Myocyte (in vitro differentiated cells): Measurements from ENCODE around the gene HBS1L. TPM values are rescaled to one million over a fixed set of nuclear protein-coding genes. Genes with fewer than 3 reads are reported as not detected.
"Not testable (repeated sequence)": the region's sequence is repeated elsewhere in the genome, so short reads cannot be mapped to it uniquely, and the experiment has no call there.

Source experiments
- DNase-seq: peaks from one replicate; pipeline ENCODE4 v3.0.0-alpha.2; 2012; ENCODE audit warnings: low read depth
- total RNA-seq: library from RNA; depleted of rRNA; stranded (reverse); fragments of >200 nt; gene quantifications from 2 replicates; pipeline ENCODE4 v1.2.3, GENCODE V29; 2014

Gene HBS1L
- total RNA-seq, 1 donor from 2014 or later = 164 TPM

DNA sequence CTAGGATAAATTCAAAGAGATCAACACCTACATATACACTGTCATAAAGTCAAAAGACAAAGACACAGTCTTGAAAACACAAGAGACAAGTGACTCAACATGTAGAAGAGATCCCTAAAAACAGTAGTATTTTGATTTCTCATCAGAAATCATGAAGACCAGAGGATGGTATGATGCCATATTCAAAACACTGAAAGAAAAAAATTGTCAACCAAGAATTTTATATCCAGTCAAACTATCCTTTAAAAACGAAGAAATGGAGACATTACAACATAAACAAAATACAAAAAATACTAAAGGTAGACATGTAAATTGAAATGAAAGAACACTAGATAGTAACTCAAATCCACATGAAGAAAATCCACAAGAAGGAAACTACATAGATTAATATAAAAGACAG is 27.3 kb upstream of the HBS1L start:
- no peak for DNase-seq

DNA sequence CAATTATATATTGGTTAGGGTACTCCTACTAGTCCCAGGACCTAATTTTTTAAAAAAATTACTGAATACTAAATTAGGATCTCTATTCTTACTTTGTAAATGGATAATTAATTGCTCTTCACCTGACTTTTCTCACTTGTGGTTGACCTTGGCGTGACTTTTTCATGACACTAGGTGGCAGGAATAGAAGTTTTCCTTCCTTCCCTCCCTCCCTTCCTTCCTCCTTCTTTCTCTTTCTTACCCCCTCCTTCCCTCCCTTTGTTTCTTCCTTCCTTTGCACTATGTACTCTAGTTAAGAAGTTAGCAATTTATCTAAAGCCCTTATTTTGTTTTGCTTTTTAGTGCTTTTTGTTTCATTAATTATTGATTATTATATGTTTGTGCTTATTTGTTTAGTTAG is 20.4 kb upstream of the HBS1L start:
- no peak for DNase-seq

DNA sequence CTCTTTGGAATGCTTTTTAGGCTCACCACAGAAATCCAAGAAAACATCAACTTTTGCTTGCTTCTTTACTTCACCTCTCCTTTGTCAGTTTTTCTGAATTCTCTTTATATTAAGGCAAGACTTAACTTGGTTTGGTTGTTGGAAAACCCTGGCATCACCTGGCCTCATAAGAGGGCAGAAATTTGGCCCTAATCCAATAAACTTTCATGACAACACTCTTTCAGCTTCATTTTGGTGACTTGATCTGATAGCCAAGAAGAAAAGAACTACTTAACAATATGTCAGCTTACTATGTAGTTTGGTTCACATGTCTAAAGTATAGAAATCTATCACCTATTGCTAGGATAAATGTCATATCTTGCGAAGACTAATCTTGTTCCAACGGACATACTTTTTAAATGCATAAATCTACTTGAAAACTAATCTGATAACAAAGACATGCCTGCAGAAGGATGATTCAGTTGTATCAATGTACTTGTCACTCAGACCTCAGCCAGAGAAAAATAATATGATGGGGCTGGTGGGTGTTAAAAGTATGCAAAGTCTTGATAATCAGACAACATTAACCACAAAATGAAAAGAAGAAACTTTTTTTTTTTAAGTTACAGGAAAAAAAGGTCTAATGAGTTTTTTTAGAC is 19.3 kb upstream of the HBS1L start:
- DNase-seq = no peak

DNA sequence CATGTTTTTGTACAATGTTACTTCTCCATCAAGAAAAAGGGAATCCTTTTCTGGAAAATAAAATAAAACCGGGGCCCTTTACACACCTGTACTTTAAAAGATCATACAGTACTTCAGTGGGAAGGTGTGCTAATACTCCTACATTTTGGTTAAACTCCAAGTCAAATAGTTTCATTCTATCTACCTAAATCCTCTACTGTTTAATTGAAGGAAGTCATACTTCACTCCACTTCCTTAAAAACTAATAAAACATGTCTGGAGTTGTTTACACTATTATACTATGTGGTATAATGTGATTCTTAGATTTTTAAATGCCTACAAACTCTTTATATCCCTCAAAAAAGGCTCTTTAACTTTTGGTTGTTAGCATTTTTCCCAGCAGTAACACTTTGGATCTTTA is 18.6 kb upstream of the HBS1L start:
- no peak for DNase-seq

DNA sequence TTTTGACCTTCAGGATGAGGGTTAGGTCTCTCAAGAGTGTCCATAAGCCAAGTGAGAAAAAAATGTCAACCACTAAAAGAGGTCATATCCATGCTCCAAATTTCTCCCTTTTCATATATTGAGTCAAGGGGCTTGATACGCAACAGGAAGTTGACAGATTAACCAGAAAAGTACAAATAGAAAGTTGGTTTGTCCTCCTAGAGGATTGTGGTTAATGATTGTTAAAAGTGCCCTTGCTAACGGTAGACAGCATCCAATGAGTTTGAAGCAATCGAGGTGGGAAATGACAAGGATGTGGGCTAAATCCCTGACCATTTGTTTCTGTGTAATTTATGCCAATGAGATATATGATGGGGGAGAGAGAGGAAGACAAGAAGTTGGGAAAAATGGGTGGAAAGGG is 18.1 kb upstream of the HBS1L start:
- DNase-seq = no peak

DNA sequence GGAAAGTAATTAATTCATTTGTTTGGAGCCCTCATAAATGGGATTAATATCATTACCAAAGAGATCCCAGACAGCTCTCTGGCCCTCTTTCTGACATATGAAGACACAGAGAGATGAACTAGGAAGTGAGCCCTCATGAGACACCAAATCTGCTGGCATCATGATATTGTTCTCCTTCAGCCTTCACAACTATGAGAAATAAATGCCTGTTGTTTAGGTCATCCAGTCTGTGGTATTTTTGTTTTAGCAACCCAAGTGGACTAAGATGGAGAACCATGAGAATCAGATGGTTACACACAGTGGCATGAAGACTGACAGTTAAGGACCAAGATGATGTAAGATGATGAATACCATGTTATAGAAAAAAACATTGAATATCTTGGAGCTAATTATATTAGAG is 16.9 kb upstream of the HBS1L start:
- no peak for DNase-seq

DNA sequence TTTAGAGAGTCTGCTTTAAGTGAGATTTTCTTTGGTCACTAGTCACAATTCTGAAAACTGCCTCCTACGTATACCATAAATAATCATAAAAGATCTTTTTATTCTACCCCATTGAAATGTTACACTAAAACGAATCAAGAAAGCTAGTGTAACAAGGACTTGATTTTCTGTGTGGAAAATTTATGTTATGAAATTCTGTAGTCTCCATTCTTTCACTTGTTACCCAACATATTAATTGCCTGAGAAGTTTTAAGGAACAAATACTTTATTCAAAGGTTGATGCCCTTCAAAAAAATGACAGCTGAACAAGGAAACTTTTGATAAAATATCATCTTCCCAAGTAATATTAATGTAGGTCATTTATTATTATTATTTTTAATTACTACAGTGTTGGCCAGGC is 13.3 kb upstream of the HBS1L start:
- DNase-seq = no peak

DNA sequence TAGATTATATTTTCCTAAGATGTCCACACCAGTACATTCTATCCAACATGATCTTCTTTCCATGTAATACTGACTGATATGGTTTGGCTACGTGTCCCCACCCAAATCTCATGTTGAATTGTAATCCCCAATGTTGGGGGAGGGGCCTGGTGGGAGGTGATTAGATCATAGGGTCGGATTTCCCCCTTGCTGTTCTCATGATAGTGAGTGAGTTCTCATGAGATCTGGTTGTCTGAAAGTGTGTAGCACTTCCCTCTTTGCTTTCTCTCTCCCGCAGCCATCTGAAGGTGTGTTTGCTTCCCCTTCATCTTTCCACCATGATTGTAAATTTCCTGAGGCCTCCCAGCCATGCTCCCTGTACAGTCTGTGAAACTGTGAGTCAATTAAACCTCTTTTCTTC is 12.2 kb upstream of the HBS1L start:
- DNase-seq = no peak

DNA sequence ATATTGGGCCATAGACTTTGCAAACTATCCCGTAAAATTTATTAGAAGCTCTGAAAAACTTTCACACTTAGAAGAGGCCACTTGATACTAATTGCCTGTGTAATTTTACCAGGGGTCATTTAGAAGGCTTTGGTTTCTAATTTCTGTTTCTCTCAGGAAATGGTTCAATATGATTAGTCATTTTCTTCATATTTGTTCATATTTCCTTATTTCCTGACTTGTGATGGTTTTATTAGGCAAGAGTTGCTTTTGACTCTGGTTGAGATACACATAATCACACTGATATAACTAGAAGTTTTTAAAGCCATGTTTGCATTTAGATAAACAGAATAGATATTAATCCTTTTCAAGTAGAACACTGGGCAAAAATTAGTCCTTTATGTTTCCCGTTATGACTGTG is 11.8 kb upstream of the HBS1L start:
- DNase-seq = no peak

DNA sequence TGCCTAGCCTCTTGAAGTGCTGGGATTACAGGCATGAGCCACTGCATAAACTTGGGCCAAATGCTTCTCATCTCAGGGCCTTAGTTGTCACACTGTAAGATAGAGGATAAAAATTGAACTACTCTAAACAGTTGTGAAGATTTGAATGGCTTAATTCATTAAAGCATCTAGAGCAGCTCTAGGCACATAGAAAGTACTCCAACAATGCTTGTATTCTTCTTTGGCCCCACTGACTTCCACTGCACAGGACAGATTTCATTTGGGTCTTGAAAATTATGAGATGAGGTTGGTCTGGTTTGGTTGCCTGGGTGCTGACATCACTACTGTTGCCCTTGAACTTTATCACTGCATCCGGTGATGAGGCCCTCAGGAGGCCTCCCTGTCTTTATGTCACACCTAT is 10.0 kb upstream of the HBS1L start:
- DNase-seq = no peak

DNA sequence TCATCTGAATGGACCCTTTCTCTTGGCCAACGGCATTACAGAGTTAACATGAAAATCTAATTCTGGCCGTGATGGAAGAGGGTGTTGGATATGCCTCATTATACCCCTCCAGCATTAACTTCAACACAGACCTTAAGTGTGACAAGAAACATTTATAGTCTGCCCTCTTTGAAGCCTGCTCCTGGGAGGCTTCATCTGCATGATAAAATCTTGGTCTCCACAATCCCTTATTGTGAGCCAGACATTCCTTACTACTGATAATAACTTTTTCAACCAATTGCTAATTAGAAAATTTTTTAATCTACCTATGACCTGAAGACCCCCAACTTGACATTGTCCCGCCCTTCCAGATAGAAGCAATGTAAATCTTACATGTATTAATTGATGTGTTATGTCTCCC is 9.3 kb upstream of the HBS1L start:
- no peak for DNase-seq

DNA sequence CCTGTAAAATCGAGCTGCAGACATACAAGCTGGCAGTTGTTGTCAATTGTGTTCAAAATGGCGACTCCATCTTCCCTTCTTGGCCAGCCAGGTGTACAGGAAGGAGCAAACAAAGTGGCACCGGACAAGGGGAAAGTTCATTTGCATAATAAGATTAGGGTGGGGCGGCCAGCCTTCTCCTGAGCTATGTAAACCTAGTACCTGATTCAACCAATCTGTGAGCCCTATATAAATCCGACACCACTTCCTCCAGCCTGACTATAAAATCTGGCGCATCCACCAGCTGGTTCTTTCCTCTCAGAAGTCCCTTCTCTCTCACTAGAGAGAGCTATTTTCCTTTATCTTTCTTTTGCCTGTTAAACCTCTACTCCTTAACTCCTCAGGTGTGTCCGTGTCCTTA is 8.1 kb upstream of the HBS1L start:
- DNase-seq = no peak

DNA sequence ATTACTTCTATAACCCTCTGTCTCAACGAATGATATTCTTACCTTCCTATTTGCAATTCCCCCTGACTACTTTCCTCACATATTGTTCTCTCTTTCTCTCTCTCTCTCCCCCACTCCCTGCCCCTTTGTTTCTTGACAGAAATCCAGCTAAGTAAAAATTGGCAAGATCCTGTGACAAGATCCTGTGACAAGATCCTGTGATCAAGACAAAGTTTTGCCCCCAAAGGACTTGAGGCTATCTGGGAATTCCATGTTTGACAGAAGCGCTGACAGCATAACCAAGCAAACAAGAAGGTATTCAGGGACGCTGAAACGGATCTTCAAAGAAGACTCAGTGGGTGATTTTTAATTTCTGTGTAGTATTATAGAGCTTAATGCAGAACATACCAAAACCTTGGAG is 5.5 kb upstream of the HBS1L start:
- DNase-seq = no peak

DNA sequence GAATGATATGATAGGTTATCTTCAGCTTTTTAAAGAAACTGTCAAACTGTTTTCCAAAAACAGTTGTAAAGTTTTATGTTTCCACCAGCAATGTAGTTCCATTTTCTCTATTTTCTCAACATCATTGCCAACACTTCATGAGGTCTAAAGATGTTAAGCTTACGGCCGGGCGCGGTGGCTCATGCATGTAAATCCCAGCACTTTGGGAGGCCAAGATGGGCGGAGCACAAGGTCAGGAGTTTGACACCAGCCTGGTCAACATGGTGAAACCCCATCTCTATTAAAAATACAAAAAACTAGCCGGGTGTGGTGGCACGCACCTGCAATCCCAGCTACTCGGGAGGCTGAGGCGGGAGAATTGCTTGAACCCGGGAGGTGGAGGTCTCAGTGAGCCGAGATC is 3.7 kb upstream of the HBS1L start:
- DNase-seq = not testable (repeated sequence)

DNA sequence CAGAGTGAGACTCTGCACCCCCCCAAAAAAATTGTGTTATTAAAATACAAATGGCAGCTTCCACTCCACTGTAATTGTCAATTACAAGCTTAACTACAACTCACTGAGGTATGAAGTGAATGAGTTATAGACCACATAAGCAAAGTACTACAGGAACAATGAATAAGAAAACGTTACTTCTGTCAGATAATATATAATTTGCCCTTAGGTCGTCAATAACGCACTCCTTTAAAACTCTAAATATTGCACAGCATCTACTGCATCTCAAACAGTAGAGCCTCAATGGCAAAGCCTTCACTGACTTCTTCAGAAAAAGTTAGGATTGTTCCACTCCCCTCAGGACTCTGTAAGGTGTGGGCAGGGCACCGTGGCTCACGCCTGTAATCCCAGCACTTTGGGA is 2.0 kb upstream of the HBS1L start:
- no peak for DNase-seq

DNA sequence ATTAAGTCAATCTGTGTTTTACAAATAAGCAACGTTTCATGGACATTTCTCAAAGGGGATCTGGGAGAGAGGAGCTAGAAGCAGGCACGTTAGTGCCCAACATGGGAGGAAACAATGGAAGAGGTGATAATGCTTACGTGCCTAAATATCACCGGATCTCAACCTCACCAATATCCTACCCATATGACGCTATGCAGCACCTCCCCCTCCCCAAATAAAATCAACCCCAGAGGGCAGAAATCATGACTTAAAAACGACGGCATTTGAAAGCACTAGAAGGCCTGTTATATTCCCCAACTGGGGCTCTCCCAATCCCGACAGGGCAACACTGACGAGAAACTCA is 425 bp downstream of the HBS1L start:
- DNase-seq = no peak

DNA sequence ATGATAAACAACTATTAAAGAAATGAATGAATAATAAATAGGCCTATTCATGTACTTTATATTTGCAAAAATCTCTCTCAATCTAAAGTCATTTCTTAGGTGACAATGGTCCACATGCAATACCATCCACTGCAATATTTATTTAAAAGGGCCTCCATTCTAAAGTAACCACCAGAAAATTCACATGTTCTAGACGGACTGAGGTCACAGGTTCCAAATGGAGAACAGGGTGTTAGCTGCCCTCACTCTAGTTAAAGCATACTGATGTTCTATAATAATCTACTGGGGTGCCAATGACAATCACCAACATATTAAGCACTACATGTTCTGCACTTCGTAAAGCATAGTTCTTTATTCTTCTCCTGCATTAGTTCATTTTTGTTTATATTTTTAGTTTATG is 1.2 kb downstream of the HBS1L start:
- DNase-seq = no peak

DNA sequence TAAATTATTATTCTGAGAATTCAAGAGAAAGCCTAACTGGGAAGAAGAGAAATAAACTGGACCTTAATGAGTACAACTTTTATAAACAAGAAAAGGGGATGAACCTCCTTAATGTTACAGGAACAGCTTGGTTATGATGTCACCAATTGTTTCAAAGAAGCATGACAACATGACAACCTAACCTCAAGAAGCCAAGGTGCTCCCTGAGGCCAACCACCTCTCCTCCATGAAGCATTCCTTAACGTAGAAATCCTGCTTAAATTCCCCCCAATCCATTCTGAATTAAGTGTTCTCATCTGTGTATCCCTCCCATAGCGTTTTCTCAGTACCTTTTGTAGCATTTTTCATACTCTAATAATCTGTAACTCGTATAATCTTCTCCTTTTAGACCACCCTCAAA is 1.7 kb downstream of the HBS1L start:
- no peak for DNase-seq

DNA sequence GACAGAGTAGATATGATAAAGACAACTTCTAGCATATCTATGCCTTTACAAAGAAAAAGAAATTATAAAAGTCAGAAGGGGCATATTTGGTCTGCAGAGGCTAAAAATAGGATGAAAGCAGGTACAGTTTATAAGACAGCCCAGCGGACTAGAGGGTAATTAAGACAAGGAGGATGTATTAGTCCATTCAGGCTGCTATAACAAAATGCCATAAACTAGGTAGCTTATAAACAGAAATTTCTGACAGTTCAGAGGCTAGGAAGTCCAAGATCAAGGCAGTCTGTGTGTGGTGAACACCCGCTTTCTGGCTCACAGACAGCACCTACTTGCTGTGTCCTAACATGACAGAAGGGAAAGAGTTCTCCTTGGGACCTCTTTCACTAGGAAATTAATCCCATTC is 5.7 kb downstream of the HBS1L start:
- DNase-seq = no peak

DNA sequence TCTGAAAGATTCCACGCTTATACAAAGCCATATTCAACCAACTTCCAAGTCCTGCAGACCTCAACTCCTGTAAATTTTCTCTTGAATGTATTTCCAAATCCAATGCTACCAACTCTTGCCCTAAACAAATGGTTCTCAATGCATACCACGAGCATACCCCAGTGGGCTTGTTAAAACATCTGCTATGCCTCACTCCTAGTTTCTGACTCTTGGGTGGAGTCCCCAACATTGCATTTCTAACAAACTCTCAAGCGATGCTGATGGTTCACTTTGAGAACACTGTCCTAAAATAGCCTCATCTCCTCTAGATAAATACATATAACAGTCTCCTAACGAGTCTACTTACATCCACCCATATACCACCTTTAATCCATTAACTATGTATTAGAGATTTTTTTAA is 7.3 kb downstream of the HBS1L start:
- DNase-seq = no peak

DNA sequence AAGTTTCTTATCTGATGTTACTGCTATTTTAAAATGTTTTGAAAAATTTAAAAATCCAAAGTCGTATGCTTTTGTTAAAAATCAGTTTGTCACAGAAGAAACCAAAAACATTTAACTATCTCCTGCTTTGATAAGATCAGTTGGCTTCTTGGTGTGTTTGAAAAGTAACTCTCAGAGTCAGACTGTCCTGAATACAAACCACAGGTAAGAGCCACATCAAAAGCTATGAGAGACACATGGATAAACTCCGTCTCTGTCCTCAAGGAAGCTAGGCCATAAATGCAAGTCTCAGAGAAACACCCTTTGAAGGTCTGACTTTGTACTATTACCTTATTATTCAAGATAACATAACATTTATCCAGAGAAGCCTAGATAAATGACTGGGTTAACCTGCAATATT is 7.7 kb downstream of the HBS1L start:
- no peak for DNase-seq

DNA sequence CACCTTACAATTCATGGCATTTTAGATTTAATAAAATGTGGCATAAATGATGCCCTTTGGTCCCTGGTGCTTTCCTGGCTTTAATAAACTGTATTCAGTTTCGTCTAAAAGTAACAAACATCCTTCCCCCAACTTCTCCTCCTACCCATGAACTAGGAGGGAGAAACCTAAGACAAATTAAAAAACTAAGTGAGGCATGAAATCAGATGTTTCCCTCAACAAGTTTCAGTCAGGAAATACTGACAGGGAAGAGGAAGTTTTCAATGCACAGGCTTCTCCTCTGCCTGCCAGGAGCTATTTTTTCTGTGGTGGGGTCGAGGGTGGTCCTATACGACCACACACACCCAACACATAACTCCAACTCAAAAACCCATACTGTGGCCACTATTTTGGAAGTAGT is 10.0 kb downstream of the HBS1L start:
- DNase-seq = no peak

DNA sequence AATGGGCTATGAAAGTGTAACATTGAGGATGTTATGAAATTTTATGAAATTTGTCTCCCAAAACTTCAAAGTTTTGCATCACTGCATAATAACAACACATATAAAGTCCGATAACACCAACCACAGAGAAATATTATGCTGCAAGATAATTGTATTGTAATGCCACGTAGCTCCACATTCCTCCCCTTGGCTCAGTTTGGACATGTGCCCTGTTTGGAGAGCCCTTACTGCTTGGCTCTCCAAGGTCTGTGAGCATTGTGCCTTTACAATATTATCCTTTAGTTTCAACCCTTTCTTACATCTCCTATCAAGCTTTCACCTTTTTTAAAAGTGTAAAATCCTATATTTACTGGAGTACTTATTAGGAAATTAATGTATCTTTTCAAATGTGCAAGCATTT is 10.8 kb downstream of the HBS1L start:
- DNase-seq = no peak

DNA sequence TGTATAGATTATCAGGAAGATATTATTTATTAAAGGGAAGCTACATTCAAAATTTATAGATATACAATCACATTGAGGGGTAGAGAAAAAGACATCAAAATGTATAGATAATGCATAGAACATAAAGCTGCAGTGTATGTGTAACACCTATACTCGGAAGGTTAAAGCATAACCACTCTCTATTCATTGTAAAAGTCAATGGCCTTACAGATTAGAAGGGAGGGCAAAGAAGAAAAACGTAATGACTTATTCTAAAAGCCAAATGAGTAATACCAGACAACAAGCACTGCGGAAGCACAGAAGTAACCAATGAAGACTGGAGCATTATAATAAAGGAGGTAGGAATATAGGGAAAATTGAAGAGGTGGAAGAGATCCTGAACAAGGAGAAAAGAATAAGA is 11.3 kb downstream of the HBS1L start:
- DNase-seq = no peak
